ENCODE measurements around the gene KDM2A.

The KDM2A gene

GRCh38 chr11:67266449-67267187 is 147.6 kb downstream of the KDM2A start, which contains the start of gene GRK2:
Gene GRK2, plus strand, starts transcription at chr11:67266473. Its CDS starts 227 bp downstream, at chr11:67266700.
- in situ Hi-C loops (cut with MboI; ENCODE audit: low pct_unique_long_range_greater_than_20kb, low sequenced_read_pairs, unreplicated experiment) = no loop called here
- TF ChIP-seq CTCF (IDR thresholded peaks at IDR 0.05; ENCODE audit: extremely low read depth, insufficient read depth, missing control alignments) = no peak
- peak; percentile 80 for DNase-seq (ENCODE audit: low spot score)

GRCh38 chr11:67267188-67268080 is 148.4 kb downstream of the KDM2A start:
- no peak for DNase-seq (ENCODE audit: low spot score)
- TF ChIP-seq CTCF (IDR thresholded peaks at IDR 0.05; ENCODE audit: extremely low read depth, insufficient read depth, missing control alignments) = no peak
- in situ Hi-C loops (cut with MboI; ENCODE audit: low pct_unique_long_range_greater_than_20kb, low sequenced_read_pairs, unreplicated experiment) = no loop called here

- peak; percentile 92 for DNase-seq (ENCODE audit: low spot score)
- in situ Hi-C loops (cut with MboI; ENCODE audit: low pct_unique_long_range_greater_than_20kb, low sequenced_read_pairs, unreplicated experiment) = no loop called here
- TF ChIP-seq CTCF (IDR thresholded peaks at IDR 0.05; ENCODE audit: extremely low read depth, insufficient read depth, missing control alignments) = no peak
Observed at GRCh38 chr11:67268081-67268961, 149.3 kb downstream of the KDM2A start.

DNA sequence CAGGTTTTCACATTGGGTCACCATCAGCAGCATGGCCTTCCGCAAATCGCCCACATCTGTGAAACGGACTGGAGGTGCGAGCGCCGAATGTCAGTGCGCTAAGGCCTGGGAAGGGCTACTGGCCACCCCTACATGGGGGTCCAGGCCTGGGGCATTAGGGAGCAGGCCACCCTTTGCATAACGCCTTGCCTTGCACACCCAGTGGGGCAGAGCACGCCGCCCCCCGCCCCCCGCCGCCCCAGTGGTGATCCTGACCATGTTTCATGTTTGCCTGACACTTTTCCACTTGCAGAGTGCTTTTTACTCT is 149.9 kb downstream of the KDM2A start:
- TF ChIP-seq CTCF (IDR thresholded peaks at IDR 0.05; ENCODE audit: extremely low read depth, insufficient read depth, missing control alignments) = no peak
- in situ Hi-C loops (cut with MboI; ENCODE audit: low pct_unique_long_range_greater_than_20kb, low sequenced_read_pairs, unreplicated experiment) = no loop called here
- no peak for DNase-seq (ENCODE audit: low spot score)

DNA sequence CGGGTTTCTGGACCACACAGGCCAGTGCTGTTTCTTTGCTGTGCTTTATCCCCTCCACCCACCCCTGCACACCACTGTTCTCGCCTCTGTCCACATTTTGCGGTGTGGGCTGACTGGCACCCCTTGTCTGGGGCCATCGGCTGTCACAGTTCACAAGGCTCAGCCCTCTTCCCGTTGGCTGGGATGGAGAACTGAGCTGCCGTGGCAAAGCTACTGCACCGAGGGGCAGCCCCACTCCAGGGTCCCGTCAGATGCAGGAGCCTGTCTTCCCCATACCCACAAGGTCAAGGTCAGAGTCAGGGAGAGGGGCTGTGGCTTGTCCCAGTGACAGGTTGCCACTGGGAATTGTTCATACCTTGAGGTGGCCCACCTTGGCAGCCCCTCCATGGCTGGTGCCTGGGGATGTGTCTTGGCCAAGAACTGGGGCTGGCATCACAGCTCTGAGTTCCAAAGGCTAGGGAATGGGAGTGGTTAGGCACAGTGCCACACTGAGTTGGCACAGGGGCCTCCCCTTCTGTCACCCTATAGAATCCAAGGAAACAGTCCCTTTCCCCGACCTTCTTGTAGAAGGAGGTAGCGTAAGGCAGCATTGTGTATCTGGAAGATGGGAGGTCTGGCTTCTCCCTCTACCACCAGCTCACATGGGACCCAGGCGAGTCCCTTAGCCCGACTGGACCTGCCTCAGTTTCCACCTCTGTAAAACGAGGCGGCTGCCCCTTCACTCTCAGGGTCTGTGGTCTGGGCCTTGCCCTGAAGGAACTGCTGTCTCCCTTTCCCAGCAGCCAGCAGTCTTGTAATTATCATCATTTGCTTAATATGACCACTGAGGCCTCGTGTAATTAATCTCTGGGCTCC is 150.6 kb downstream of the KDM2A start:
- TF ChIP-seq CTCF (IDR thresholded peaks at IDR 0.05; ENCODE audit: extremely low read depth, insufficient read depth, missing control alignments) = no peak
- in situ Hi-C loops (cut with MboI; ENCODE audit: low pct_unique_long_range_greater_than_20kb, low sequenced_read_pairs, unreplicated experiment) = no loop called here
- DNase-seq (ENCODE audit: low spot score) = no peak
